Mucosa of descending colon (tissue), 3 donors: ENCODE data around the gene SUN2. TPM values are rescaled to one million over a fixed set of nuclear protein-coding genes. Genes with fewer than 3 reads are reported as not detected.
A peak's percentile ranks its signal among the peaks of the same experiment; 100 is the strongest.

Experiments used
- ATAC-seq: fragments of 200-7000 bp; cut with Tn5 transposase; one replicate; pipeline ENCODE4 v1.9.1; 2020; ENCODE audit warnings: mild to moderate bottlenecking, moderate library complexity
- DNase-seq, 3 donors: peaks; one replicate each; pipeline ENCODE4 v3.0.0-alpha.2; 2020
- H3K36me3 ChIP-seq: fragments of 200-600 bp; one replicate; pipeline ENCODE4 v1.8.0; 2021; ENCODE audit warnings: low read depth, mild to moderate bottlenecking
- H3K4me1 ChIP-seq: fragments of 200-600 bp; one replicate; pipeline ENCODE4 v1.8.0; 2021; ENCODE audit warnings: low read depth, mild to moderate bottlenecking
- H3K4me3 ChIP-seq: fragments of 200-600 bp; one replicate; pipeline ENCODE4 v1.8.0; 2021; ENCODE audit warnings: mild to moderate bottlenecking
- H3K9me3 ChIP-seq: fragments of 200-600 bp; one replicate; pipeline ENCODE4 v1.8.0; 2021; ENCODE audit warnings: mild to moderate bottlenecking
- CTCF ChIP-seq: fragments of 200-600 bp; IDR thresholded peaks from one replicate; pipeline ENCODE4 v1.8.0; 2022; ENCODE audit warnings: antibody characterized with exemption, mild to moderate bottlenecking
- intact Hi-C, 2 donors: fragments of 100-400 bp; cut with DNase I in 1 of 2; cut with micrococcal nuclease in 1 of 2; formaldehyde crosslinking; loops; one replicate each; pipeline versions ENCODE4 v1.11.0 to v1.11.1; 2022; cut with DNase I, micrococcal nuclease
- total RNA-seq, 3 donors: library from RNA; stranded (reverse); fragmentation: NEBNext Ultra II Directional in 2 of 3; extraction: Animal tissue kit (Norgen Biotek cat#: 25700) in 2 of 3; gene quantifications; one replicate each; pipeline versions ENCODE4 v1.2.1 to v1.2.4, GENCODE V29; 2021 to 2023
- donor health status: DM: no; HTN: no; CAD: no; lungs with moderate emphysema.
- donor health status: DM: no; HTN: no; CAD: no.
- donor health status: DM: no; HTN: yes; CAD: no.

SUN2 gene
- total RNA-seq, 3 donors from 2014 or later, result 130 to 235 (median 181) TPM

DNA sequence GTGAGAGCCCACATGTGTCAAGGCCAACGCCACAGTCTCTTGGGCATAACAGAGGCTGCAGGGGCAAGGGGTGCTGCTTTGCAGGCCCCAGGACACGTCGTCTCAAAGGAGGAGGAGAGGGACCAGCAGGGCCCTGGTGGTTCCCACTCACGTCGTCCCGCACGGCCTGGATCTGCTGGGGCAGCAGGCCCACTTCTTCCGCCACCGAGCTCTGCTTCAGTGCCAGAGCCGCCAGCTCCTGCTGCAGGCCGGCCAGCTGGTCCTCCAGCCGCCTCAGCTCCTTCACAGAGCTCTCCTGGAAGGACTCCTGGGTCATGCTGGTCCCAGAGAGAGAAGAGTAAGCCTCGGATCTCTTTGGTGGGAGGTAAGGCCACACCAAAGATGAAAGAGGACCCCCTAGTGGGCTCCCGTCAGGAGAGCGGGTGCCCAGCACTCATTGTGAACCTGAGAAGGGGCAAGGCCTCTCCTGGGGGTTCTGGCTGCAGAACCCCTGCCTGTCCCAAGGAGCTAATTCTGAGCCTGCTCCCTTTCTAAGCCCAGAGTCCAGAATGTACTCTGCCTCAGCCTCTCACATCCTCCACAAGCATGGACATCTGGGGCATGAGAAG, 15.6 kb downstream of the SUN2 start:
- H3K9me3 ChIP-seq, result no peaks in the 10 kb centered on the region
- H3K36me3 ChIP-seq, result peaks cover 55% of the 10 kb centered on the region
- peaks cover 2% of the 10 kb centered on the region for H3K4me1 ChIP-seq
- no peak for ATAC-seq
- no peak overlapping the region for H3K4me3 ChIP-seq
- no peak for TF ChIP-seq CTCF
- intact Hi-C loops, result no loop called here
- DNase-seq, result peak in 1 of 3 donors; percentile 46

GRCh38 chr22:38739300-38740055, 16.3 kb downstream of the SUN2 start:
- TF ChIP-seq CTCF, result no peak
- no peaks in the 10 kb centered on the region for H3K9me3 ChIP-seq
- no peak overlapping the region for H3K4me3 ChIP-seq
- DNase-seq (peak in 2 of 3 donors; percentile 25 to 43), ATAC-seq (no peak)
- intact Hi-C loops, result no loop called here
- peaks cover 48% of the 10 kb centered on the region for H3K36me3 ChIP-seq
- H3K4me1 ChIP-seq, result no peaks in the 10 kb centered on the region

DNA sequence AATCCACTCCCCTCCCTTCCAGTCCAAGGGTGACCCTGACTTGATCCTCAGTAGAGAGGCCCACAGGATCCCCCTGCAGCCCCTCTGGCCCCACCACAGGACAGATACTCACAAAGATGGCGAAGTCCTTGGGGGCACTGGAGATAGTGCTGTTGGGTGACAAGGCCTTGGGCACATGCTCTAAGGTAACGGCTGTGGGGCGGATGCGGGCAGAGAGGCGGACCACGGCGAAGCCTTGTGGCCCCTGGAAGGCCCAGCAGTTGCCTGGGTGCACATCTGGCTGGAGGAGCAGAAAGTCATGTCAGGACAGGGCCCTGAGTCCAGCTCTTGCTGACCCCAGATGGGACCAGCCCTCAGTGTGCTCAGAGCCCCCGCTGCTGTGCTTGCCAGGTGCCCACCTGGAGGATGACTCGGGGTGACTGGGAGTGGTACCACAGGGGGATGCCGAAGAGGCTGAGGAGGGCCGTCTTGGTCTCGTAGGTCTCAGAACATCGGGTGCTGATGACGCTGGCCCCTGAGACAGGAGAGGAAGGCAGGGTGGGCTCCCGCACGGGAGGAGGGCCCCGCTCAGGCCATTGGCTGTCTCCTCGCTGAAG, 17.2 kb downstream of the SUN2 start:
- no peak for TF ChIP-seq CTCF
- Histone ChIP-seq H3K9me3 (no peaks in the 10 kb centered on the region), H3K4me1 (no peaks in the 10 kb centered on the region), H3K36me3 (peaks cover 47% of the 10 kb centered on the region), H3K4me3 (no peak overlapping the region)
- no peak for ATAC-seq
- DNase-seq, result peak in 2 of 3 donors; percentile 21 to 35
- intact Hi-C loops, result no loop called here

GRCh38 chr22:38737302-38738060, 18.3 kb downstream of the SUN2 start:
- intact Hi-C loops, result no loop called here
- Histone ChIP-seq H3K36me3 (peaks cover 44% of the 10 kb centered on the region), H3K4me1 (peaks cover 6% of the 10 kb centered on the region), H3K9me3 (no peaks in the 10 kb centered on the region), H3K4me3 (no peak overlapping the region)
- ATAC-seq (no peak), DNase-seq (peak in 2 of 3 donors; percentile 18 to 20)
- TF ChIP-seq CTCF, result no peak

DNA sequence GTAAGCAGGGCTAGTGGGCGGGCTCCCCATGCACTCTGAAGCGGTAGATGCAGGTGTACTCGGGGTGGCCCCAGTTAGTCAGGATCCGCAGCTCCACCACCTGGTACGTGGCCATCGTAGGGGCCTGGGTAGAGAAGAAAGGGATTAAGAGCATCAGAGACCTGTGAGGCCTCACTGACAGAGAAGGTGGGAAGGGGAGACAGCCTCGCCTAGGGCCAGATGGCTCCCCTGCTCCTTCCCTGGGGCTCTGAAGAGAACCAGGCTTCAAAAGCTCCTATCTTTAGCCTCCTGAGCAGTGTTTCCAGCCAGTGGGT, 19.6 kb downstream of the SUN2 start:
- intact Hi-C loops, result no loop called here

More for the DNA sequence above, 19.6 kb downstream of the SUN2 start:
- peaks cover 6% of the 10 kb centered on the region for H3K4me1 ChIP-seq
- TF ChIP-seq CTCF, result no peak
- peaks cover 31% of the 10 kb centered on the region for H3K36me3 ChIP-seq
- DNase-seq (no peak), ATAC-seq (no peak)
- no peak overlapping the region for H3K4me3 ChIP-seq
- no peaks in the 10 kb centered on the region for H3K9me3 ChIP-seq
